Fibroblast of villous mesenchyme (primary cell): ENCODE data around the gene C5orf24. TPM values are rescaled to one million over a fixed set of nuclear protein-coding genes. Genes with fewer than 3 reads are reported as not detected.
"Not testable (repeated sequence)": the region's sequence is repeated elsewhere in the genome, so short reads cannot be mapped to it uniquely, and the experiment has no call there.

Experiments used
- DNase-seq: peaks from one replicate; pipeline ENCODE4 v3.0.0-alpha.2; 2010; ENCODE audit warnings: low read depth
- H3K4me3 ChIP-seq: 2 replicates; pipeline ENCODE4 v1.5.1; 2011; ENCODE audit warnings: low read depth, mild to moderate bottlenecking, low read length
- total RNA-seq: library from RNA; depleted of rRNA; stranded (reverse); fragments of >200 nt; gene quantifications from 2 replicates; pipeline ENCODE4 v1.2.3, GENCODE V29; 2012
- TF ChIP-seq, protein P1 (sequence below): IDR thresholded peaks from 2 replicates; pipeline ENCODE4 v1.5.1; 2012; ENCODE audit warnings: low read depth, mild to moderate bottlenecking, low read length; ENCODE audit not compliant: insufficient read depth

C5orf24 gene
- total RNA-seq, 1 donor = 59.6 TPM

DNA sequence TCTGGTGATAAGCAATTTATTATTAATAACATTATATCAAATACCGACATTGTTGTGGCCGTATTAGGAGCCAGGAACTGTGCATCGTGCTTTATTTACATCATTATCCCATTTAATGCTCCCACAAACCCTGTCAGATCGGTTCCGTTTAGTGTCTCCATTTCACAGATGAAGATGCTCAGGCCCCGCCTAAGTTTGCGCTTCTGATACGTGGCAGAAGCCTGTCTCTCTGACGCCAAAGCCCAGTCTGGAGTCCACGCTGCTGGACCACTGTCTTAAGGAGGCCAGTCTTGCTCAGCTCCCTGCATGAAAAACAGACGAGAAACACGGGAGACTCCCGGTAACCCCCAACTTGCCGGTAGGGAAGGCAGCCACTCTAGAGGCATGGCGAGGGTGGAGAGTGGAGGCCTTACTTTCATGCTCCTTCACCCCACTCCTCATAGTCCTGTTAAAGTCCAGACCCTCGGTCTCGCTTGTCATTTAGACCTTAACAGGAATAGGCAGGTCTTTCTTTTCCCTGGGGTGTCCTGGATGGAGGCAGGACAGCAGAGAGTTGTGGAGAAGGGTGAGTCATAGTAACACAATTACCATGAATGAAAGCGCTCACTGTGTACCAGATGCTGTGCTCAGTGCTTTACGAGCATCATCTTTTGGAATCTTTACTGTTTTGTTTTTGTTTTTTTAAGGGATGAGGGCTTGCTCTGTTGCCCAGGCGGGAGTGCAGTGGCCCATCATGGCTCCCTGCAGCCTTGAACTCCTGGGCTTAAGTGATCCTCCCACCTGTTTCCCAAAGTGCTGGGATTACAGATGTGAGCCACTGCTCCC, 29.3 kb downstream of the C5orf24 start:
- TF ChIP-seq, protein P1, sequence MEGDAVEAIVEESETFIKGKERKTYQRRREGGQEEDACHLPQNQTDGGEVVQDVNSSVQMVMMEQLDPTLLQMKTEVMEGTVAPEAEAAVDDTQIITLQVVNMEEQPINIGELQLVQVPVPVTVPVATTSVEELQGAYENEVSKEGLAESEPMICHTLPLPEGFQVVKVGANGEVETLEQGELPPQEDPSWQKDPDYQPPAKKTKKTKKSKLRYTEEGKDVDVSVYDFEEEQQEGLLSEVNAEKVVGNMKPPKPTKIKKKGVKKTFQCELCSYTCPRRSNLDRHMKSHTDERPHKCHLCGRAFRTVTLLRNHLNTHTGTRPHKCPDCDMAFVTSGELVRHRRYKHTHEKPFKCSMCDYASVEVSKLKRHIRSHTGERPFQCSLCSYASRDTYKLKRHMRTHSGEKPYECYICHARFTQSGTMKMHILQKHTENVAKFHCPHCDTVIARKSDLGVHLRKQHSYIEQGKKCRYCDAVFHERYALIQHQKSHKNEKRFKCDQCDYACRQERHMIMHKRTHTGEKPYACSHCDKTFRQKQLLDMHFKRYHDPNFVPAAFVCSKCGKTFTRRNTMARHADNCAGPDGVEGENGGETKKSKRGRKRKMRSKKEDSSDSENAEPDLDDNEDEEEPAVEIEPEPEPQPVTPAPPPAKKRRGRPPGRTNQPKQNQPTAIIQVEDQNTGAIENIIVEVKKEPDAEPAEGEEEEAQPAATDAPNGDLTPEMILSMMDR = no peak
- peak; percentile 94 for DNase-seq
- H3K4me3 ChIP-seq = peak overlapping the region; percentile 84

DNA sequence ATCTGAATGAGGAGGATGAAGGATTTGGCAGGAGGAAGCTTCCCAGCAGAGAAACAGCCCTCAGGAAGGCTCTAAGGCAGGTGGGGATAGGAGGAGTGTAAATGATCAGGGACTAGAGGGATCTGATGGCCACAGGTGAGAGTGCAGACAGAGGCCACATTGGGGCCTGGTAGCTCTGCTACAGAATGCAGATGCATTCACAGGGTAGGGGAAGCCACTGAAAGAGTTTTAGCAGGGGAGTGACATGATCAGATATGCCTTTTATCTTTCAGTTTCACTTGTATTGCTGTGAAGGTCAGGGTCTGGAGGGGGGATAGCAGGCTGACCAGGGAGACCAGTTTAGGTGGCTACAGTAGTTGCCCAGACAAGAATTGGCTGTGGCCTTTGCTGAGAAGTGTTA, 31.4 kb downstream of the C5orf24 start:
- TF ChIP-seq, protein P1 = no peak
- DNase-seq = no peak
- H3K4me3 ChIP-seq = no peak overlapping the region

DNA sequence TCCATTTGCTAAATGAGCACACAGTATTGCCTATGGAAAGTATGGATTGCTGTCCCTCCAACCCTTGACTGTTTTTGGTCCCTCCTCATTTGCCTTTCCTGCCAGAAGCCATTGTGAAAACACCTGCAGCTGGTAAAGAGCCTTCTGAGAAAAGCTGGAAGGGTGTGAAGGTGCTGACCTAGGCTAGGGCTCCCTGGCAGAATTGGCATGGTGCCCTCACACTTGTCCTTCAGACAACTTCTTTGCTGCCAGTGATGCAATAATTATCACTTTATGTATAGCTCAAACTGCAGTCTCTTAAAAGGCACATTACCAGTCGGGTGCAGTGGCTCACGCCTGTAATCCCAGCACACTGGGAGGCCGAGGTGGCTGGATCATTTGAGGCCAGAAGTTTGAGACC, 32.6 kb downstream of the C5orf24 start:
- TF ChIP-seq, protein P1 = no peak
- no peak for DNase-seq
- H3K4me3 ChIP-seq = no peak overlapping the region

DNA sequence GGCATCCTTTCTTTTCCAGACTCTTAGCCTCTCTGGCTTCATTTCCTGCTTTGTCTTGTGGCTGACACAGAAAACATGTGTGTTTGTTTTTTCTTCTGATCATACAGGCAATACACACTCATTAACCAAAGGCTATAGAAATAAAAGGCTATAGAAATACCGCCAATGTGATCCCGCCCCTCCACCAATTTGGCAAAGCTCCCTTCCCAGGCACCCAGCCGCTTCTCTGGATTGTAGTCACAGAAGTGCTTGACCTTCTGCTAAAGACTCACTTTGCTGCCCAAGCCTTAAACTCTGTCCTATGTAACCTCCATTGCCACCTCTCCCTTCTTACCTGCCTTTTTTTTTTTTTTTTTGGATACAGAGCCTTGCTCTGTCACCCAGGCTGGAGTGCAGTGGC, 33.7 kb downstream of the C5orf24 start:
- TF ChIP-seq, protein P1 = no peak
- no peak for DNase-seq
- H3K4me3 ChIP-seq = no peak overlapping the region

DNA sequence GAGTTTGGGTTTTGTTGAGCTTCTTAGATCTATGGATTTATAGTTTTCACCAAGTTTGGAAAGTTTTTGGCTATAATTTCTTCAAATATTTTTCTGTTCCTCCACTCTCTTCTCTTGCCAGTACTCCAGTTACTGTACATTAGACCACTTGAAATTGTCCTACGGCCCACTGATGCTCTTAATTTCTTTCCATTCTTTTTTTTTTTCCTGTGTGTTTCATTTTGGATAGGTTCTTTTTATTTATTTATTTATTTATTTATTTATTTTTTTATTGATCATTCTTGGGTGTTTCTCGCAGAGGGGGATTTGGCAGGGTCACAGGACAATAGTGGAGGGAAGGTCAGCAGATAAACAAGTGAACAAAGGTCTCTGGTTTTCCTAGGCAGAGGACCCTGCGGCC, 35.2 kb downstream of the C5orf24 start:
- DNase-seq, H3K4me3 ChIP-seq: not testable (repeated sequence)

DNA sequence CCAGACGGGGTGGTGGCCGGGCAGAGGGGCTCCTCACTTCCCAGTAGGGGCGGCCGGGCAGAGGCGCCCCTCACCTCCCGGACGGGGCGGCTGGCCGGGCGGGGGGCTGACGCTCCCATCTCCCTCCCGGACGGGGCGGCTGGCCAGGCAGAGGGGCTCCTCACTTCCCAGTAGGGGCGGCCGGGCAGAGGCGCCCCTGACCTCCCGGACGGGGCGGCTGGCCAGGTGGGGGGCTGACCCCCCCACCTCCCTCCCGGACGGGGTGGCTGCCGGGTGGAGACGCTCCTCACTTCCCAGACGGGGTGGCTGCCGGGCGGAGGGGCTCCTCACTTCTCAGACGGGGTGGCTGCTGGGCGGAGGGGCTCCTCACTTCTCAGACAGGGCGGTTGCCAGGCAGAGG, 35.9 kb downstream of the C5orf24 start:
- DNase-seq, H3K4me3 ChIP-seq: not testable (repeated sequence)

DNA sequence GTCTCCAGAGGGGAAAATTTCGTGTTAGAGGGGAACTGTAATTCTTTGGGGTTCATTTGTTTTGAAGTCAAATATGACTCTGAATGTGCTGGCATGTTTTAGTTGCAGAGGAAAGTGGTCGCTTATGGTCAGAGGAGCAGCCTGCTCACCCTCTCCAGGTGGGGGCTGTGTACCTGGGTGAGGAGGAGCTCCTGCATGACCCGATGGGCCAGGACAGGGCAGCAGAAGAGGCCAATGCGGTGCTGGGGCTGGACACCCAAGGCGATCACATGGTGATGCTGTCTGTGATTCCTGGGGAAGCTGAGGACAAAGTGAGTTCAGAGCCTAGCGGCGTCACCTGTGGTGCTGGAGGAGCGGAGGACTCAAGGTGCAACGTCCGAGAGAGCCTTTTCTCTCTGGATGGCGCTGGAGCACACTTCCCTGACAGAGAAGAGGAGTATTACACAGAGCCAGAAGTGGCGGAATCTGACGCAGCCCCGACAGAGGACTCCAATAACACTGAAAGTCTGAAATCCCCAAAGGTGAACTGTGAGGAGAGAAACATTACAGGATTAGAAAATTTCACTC, 41.9 kb downstream of the C5orf24 start:
- TF ChIP-seq, protein P1 = no peak
- DNase-seq = no peak
- no peak overlapping the region for H3K4me3 ChIP-seq

DNA sequence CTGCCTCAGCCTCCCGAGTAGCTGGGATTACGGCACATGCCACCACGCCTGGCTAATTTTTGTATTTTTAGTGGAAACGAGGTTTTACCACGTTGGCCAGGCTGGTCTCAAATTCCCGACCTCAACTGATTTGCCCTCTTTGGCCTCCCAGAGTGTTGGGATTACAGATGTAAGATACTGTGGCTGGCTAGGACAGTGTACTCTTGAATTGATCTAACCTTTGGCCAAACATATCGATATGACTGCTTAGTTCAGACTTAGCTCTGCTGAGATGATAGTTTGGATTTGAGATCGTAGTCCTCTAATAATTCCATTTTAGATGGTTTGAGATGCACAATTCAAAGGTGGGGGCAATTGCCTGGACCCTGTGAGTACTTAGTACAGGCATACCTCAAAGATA, 43.6 kb downstream of the C5orf24 start:
- H3K4me3 ChIP-seq = no peak overlapping the region
- no peak for DNase-seq
- TF ChIP-seq, protein P1 = no peak
